ENCODE results near the gene TRIM24. TPM values are rescaled to one million over a fixed set of nuclear protein-coding genes. Genes with fewer than 3 reads are reported as not detected.

The TRIM24 gene
- total RNA-seq, 1 donor from 2014 or later: 60.3 TPM

GRCh38 chr7:138551102-138551501 lies 91.0 kb downstream of the TRIM24 start:
- no peaks in the 10 kb centered on the region for H3K27me3 Mint-ChIP-seq (ENCODE audit: low read depth, unreplicated experiment)
- no peak overlapping the region for H3K27ac Mint-ChIP-seq (ENCODE audit: unreplicated experiment)
- H3K36me3 Mint-ChIP-seq (ENCODE audit: low read depth, unreplicated experiment): peaks cover 32% of the 10 kb centered on the region
- TF ChIP-seq EZH2 (IDR thresholded peaks at IDR 0.05; ENCODE audit: insufficient read depth, low read length): no peak
- Histone ChIP-seq H3K4me3 (ENCODE audit: insufficient read depth, low read depth, low read length) (no peak overlapping the region), H3K79me2 (ENCODE audit: insufficient read depth, low read length) (no peaks in the 10 kb centered on the region), H3K4me1 (ENCODE audit: insufficient read depth, low read length) (no peaks in the 10 kb centered on the region), H4K20me1 (ENCODE audit: insufficient read depth, low read length) (no peaks in the 10 kb centered on the region), H2AFZ (ENCODE audit: low read depth, low read length) (no peak overlapping the region), H3K9me3 (ENCODE audit: insufficient read depth, low read depth, low read length) (peaks cover 4% of the 10 kb centered on the region), H3K27ac (ENCODE audit: low read depth, low read length) (no peak overlapping the region), H3K9ac (ENCODE audit: low read length) (no peak overlapping the region), H3K36me3 (ENCODE audit: insufficient read depth, low read length) (peaks cover 32% of the 10 kb centered on the region), H3K27me3 (ENCODE audit: insufficient read depth, low read length) (no peaks in the 10 kb centered on the region), H3K4me2 (ENCODE audit: low read length) (no peak overlapping the region)
- H3K4me3 Mint-ChIP-seq (ENCODE audit: unreplicated experiment): no peak overlapping the region
- H3K4me1 Mint-ChIP-seq (ENCODE audit: low read depth, unreplicated experiment): peaks cover 4% of the 10 kb centered on the region
- FAIRE-seq (no peak), DNase-seq (ENCODE audit: low read depth) (no peak)
- H3K9me3 Mint-ChIP-seq (ENCODE audit: unreplicated experiment): no peaks in the 10 kb centered on the region

- peaks cover 23% of the 10 kb centered on the region for H3K9me3 Mint-ChIP-seq (ENCODE audit: unreplicated experiment)
- Histone ChIP-seq H3K36me3 (ENCODE audit: insufficient read depth, low read length) (peaks cover 50% of the 10 kb centered on the region), H3K27me3 (ENCODE audit: insufficient read depth, low read length) (no peaks in the 10 kb centered on the region), H3K27ac (ENCODE audit: low read depth, low read length) (no peak overlapping the region), H3K9ac (ENCODE audit: low read length) (no peak overlapping the region), H4K20me1 (ENCODE audit: insufficient read depth, low read length) (no peaks in the 10 kb centered on the region), H3K4me1 (ENCODE audit: insufficient read depth, low read length) (no peaks in the 10 kb centered on the region), H3K79me2 (ENCODE audit: insufficient read depth, low read length) (no peaks in the 10 kb centered on the region), H3K9me3 (ENCODE audit: insufficient read depth, low read depth, low read length) (peaks cover 29% of the 10 kb centered on the region), H2AFZ (ENCODE audit: low read depth, low read length) (no peak overlapping the region), H3K4me2 (ENCODE audit: low read length) (no peak overlapping the region), H3K4me3 (ENCODE audit: insufficient read depth, low read depth, low read length) (no peak overlapping the region)
- DNase-seq (ENCODE audit: low read depth) (no peak), FAIRE-seq (no peak)
- peaks cover 47% of the 10 kb centered on the region for H3K36me3 Mint-ChIP-seq (ENCODE audit: low read depth, unreplicated experiment)
- no peaks in the 10 kb centered on the region for H3K4me1 Mint-ChIP-seq (ENCODE audit: low read depth, unreplicated experiment)
- H3K27ac Mint-ChIP-seq (ENCODE audit: unreplicated experiment): no peak overlapping the region
- no peaks in the 10 kb centered on the region for H3K27me3 Mint-ChIP-seq (ENCODE audit: low read depth, unreplicated experiment)
- TF ChIP-seq CTCF (IDR thresholded peaks at IDR 0.05; ENCODE audit: insufficient read depth, low read depth, low read length): no peak
- no peak for TF ChIP-seq EZH2 (IDR thresholded peaks at IDR 0.05; ENCODE audit: insufficient read depth, low read length)
- H3K4me3 Mint-ChIP-seq (ENCODE audit: unreplicated experiment): no peak overlapping the region
Measured at GRCh38 chr7:138553805-138554204, 93.7 kb downstream of the TRIM24 start.

GRCh38 chr7:138554674-138555073 lies 94.6 kb downstream of the TRIM24 start:
- Mint-ChIP-seq H3K27ac (ENCODE audit: unreplicated experiment) (no peak overlapping the region), H3K36me3 (ENCODE audit: low read depth, unreplicated experiment) (peaks cover 56% of the 10 kb centered on the region), H3K9me3 (ENCODE audit: unreplicated experiment) (peaks cover 28% of the 10 kb centered on the region), H3K4me3 (ENCODE audit: unreplicated experiment) (no peak overlapping the region), H3K27me3 (ENCODE audit: low read depth, unreplicated experiment) (no peaks in the 10 kb centered on the region), H3K4me1 (ENCODE audit: low read depth, unreplicated experiment) (no peaks in the 10 kb centered on the region)
- Histone ChIP-seq H3K79me2 (ENCODE audit: insufficient read depth, low read length) (no peaks in the 10 kb centered on the region), H3K27me3 (ENCODE audit: insufficient read depth, low read length) (no peaks in the 10 kb centered on the region), H2AFZ (ENCODE audit: low read depth, low read length) (no peak overlapping the region), H3K4me3 (ENCODE audit: insufficient read depth, low read depth, low read length) (no peak overlapping the region), H3K27ac (ENCODE audit: low read depth, low read length) (no peak overlapping the region), H3K9ac (ENCODE audit: low read length) (no peak overlapping the region), H4K20me1 (ENCODE audit: insufficient read depth, low read length) (no peaks in the 10 kb centered on the region), H3K4me2 (ENCODE audit: low read length) (no peak overlapping the region), H3K36me3 (ENCODE audit: insufficient read depth, low read length) (peaks cover 53% of the 10 kb centered on the region), H3K9me3 (ENCODE audit: insufficient read depth, low read depth, low read length) (peaks cover 30% of the 10 kb centered on the region), H3K4me1 (ENCODE audit: insufficient read depth, low read length) (no peaks in the 10 kb centered on the region)
- TF ChIP-seq CTCF (IDR thresholded peaks at IDR 0.05; ENCODE audit: insufficient read depth, low read depth, low read length) (no peak), EZH2 (IDR thresholded peaks at IDR 0.05; ENCODE audit: insufficient read depth, low read length) (no peak)
- DNase-seq (ENCODE audit: low read depth) (no peak), FAIRE-seq (no peak)

All from astrocyte (in vitro differentiated cells and primary cell).